ENCODE results near the gene DOCK2.
"Not testable (repeated sequence)": the region's sequence is repeated elsewhere in the genome, so short reads cannot be mapped to it uniquely, and the experiment has no call there.

The DOCK2 gene

DNA sequence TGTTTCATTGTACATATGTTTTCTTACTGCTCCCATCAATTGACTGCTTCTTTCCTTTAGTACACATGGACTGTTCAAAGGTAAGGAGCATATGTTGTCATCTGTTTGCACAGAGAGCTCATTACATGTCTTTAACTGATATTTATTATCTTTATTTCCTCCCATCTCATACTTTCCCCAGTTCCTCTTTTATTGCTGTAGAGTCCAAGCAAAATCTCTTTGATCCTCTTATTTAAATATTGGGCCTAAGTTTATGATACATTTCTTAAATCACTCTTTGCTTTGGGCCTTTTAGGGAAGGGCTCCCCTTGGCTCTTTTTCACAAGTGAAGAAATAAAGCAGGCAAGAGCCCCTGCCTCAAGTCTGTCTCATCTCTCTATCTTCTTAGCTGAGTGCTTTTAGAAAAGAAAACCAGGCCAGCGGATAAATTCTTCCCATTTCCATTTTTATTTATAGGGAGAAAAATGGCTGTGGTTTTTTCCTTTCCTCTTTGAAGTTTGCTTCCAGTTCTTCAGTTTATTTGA, 152.4 kb downstream of the DOCK2 start:
- DNase-seq (ENCODE audit: low read depth in 2 of 2) = no peak

DNA sequence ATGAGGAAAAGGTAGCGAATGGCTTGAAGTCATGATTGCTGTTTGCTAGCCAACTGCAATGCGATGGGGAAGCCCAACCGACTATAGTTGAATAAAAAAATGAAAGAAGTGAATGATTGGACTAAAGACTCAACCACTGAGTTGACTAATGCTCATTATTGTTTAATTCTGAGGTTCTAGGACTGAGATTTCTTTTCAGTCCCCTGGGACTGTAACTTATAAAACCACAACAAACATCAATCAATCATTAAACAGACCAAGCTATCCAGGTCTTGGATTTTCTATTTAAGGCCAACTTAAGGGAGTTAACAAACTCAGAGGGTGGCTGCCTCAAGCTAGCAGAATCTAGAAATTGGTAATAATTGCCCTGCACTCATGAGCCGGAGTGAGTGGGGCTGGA, 154.2 kb downstream of the DOCK2 start:
- DNase-seq (ENCODE audit: low read depth in 2 of 2) = no peak

DNA sequence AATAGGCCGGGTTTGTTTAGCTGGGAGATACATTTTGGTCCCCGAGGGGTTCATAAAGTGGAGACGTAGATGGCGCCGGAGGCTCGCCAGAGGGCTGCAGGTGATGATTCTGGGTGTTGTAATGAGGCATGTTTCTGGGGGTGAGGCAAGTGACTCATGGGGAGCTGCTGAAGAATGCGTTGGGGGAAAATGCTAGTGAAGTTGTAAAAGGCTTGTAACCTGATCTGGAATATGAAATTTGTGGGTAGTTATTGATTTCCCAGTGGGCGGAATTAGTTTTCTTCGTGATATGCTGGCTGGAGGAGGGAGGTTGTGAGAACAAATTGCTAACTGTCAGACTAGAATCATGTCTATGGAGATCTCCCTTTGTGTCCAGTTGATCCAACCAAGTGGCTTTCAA, 158.3 kb downstream of the DOCK2 start:
- no peak for DNase-seq (ENCODE audit: low read depth in 2 of 2)

GRCh38 chr5:169796731-169797130, 159.7 kb downstream of the DOCK2 start:
- no peak for DNase-seq (ENCODE audit: low read depth in 2 of 2)

- DNase-seq (ENCODE audit: low read depth in 2 of 2) = no peak
Measured at GRCh38 chr5:169797577-169797976, 160.5 kb downstream of the DOCK2 start.

GRCh38 chr5:169798438-169798837, 161.4 kb downstream of the DOCK2 start:
- DNase-seq (ENCODE audit: low read depth in 2 of 2) = no peak

DNA sequence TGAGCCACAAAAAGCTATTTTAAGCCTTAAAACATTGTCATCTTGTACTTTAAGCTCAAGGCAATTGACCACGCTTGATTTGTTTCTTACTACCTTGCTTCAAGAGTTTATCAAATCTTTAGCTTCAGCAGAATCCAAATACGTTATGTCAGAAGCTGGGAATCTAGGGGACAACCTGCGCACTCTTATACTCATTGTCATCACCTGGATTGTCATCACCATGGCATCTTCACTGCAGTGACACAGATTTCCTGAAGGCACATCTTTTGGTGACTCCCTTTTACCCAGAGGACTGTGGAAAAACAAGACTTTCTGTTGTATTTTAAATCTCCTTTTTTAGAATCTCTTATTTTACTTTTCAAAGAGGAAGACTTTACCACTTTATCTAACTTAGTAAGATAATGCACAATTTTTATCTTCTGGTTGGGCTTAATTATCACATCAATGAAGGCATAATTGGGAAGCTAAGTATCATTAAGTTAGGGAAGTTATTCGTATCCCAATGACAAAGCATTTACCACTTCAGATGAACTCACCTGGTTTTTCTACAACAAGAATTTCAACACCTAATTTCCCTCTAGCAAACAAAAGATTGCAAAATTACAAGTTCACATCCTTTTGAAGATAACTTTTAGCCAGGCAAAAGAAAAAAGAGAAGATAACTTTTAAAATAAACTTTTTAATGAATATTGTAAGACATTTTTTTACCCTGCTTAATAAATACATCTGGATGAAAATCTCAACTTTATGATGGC, 162.0 kb downstream of the DOCK2 start:
- DNase-seq (ENCODE audit: low read depth in 2 of 2) = no peak

DNA sequence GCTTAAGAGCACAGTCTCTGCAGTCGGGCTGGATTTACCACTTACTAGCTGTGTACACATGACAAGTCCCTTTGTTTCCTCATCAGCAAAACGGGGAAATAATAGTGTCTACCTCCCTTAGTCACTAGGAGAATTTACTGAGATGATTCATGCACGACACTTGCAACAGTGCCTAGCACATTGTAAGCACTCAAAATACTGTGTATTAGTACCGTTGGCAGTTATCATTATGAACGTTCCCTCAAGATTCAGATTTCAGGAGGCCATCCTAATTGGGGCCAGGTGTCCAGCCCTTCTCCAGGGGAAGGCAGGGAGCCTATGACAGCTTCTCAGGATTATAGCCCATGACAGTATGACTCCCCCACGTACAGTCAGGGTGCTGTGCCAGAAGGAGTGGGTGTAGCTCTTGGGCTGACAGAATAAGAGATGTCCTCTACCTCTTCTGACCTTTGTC, 164.3 kb downstream of the DOCK2 start:
- DNase-seq (ENCODE audit: low read depth in 2 of 2) = no peak

- DNase-seq (ENCODE audit: low read depth in 2 of 2) = no peak
Measured at GRCh38 chr5:169801781-169802180, 164.7 kb downstream of the DOCK2 start.

DNA sequence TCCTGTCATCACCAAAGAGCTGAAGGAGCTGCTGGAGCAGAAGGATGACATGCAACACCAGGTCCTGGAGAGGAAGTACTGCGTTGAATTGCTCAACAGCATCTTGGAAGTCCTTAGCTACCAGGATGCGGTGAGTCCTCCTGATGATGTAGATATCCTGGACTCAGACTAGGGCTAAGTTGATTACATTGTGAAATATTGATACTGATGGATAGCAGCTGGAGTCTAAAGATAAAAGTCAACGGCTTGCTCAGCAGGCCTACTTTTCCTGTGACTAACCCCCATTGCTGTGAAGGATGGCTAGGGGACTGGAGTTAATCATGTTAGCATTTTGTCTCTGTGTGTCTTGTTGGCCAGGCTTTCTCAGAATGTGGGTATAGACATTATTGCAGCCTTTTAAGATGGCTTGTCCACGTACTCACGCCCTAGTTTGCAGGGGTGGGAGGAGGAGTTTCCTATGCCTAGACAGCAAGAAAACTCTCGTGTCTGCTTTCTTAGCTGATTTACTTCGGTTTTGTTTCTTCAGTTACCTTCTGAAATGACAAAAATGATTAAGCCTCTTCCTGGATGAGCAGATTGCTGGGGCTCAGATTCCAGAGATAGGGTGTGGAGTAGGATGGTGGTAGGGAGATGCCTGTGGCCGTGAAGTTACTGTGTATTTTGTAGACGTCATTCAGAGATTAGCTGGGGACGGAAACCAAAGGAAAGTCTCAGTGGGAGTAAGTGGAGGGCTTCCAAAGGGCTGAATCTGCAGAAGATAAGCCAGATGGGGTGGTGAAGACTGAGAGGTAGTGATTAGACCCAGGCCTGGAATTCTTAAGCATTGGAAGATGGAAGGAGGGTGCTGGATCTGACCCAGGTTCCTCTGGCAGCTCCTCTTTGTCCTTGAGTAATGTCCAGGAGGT, 166.3 kb downstream of the DOCK2 start:
- DNase-seq (ENCODE audit: low read depth in 2 of 2) = no peak

DNA sequence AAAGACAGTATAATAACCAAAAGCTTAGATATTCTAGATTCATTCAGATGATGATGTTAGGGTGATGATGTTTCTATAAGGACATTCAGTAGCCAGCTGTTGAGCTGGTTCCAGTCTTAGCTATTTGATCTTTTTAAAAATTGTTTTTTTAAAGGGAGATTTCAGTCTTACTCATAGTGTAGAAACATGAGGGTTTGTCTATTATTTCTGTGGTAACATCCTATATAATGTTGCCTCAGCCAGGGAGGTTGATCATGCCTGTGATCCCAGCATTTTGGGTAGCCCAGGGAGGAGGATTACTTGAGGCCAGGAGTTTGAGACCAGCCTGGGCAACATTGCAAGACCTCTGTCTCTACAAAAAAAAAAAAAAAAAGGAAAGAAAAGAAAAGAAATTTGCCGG, 167.8 kb downstream of the DOCK2 start:
- no peak for DNase-seq (ENCODE audit: low read depth in 2 of 2)

DNA sequence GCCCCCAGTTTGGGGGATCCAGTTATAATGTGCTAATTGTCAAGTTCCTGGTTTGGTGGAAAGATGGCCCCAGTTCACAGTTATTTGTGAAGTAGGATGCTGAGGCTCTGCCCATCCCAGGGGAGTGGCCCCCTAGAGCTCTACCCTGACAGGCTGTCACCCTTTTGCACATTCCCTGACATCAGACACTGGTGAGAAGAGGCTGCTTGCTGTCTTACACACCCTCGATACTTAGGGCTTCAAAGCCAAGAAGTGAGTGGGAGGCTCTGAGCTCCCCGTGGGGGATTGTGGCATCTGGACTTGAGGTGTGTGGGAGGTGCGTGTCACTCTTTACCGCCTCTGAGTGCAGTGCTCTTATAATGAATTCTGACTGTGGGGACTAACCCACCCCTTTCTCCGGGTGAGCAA, 168.5 kb downstream of the DOCK2 start:
- no peak for DNase-seq (ENCODE audit: low read depth in 2 of 2)

- DNase-seq (ENCODE audit: low read depth in 2 of 2) = no peak
Measured at GRCh38 chr5:169805937-169806700, 169.0 kb downstream of the DOCK2 start.

DNA sequence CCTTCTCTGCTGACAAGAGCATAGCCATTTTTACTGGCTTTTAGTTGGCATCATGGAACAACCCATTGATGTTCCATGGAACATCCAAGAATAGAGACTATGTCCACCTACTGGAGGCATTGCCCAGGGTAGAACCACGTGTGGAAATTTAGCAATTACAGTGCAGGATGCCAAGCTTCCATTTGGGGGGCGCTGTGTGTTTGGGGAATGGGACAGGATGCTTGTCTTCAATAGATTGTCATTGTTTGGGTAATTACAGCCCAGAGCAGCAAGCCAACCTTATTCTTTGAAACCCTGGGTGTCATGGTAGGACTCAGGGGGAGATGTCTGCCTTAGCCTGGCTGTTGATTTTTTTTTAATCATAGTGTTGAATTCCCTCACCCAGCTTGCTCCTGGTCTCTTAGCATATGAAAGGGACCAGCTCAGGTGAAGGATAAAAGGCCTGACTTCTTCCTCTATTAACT, 171.1 kb downstream of the DOCK2 start:
- DNase-seq (ENCODE audit: low read depth in 2 of 2) = no peak

GRCh38 chr5:169808880-169809279, 171.8 kb downstream of the DOCK2 start:
- not testable (repeated sequence) for DNase-seq (ENCODE audit: low read depth in 2 of 2)

DNA sequence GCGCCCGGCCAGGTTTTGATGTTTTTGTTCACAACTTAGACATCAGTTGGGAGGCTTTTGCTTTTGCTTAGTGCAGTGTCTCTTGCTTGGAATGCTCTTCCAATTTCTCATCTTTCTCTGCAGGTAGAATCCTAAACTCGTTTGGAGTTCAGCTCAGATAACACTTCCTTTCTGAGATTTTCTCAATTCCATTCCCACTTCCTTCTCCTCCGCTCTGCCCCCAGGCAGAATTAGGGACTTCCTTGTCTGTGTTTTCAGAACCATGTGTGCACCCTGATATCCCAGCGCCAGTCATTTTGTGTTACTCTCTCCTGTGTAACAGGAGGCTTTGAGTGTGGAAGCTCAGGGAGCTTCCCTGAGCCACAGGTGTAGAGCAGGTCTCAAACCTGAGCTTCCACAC, 172.2 kb downstream of the DOCK2 start:
- DNase-seq (ENCODE audit: low read depth in 2 of 2) = no peak

GRCh38 chr5:169810524-169810923, 173.4 kb downstream of the DOCK2 start:
- no peak for DNase-seq (ENCODE audit: low read depth in 2 of 2)

DNA sequence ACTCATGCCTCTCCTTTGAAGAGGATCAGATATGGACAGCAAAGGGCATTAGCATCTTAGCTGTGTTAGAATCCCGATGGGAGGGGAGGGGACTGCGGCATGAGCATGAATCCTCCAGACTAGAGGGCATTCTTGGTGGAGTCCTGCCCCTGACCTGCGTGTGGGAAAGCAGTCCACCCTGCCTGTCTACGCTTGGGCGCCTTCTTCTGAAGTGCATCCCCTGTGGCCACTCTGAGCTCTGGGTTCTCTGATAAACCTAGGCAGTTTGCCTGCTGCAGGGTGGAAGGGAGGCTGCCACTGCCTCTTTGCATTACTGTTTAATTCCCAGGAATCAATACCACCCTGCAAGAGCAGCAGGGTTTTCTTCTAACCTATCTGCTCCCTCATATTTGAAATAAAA, 173.9 kb downstream of the DOCK2 start:
- DNase-seq (ENCODE audit: low read depth in 2 of 2) = no peak

DNA sequence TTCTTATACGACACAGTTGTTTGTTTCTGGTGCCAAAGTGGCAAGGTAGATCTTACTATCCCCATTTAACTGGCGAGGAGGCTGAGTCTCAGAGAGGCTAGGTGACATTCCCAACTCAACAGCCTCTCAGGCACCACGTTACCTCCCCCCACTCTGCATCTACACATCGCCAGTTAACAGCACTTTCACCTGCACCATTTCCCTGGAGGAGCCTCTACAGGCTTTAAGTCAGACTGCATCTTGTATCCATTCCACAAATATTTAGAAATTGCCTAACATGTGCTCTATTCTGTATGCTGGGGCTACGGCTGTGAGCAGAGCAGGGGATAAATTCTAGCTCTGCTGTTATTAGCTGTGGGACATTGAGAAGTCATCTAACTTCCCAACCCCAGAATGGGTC, 174.6 kb downstream of the DOCK2 start:
- DNase-seq (ENCODE audit: low read depth in 2 of 2) = no peak

DNA sequence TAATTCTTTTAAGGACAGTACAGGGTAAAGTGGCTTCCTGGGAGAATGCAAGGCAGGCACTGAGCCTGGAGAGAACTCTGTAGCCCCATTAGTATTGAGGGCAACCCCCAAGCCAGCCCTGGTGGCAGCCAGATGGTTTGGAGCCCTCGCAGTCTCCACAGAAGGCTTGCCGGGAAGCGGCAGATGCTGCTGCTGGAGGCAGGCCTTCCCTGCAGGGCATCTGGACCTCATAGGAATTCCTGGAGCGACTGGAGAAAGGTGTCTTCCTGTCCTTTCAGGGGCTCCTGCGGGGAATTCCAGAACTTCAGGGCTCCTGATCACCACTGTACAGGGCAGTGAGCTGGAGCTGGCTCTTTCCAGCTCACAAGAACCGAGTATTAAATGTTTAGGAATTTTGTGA, 175.7 kb downstream of the DOCK2 start:
- no peak for DNase-seq (ENCODE audit: low read depth in 2 of 2)

GRCh38 chr5:169814045-169814444, 177.0 kb downstream of the DOCK2 start:
- no peak for DNase-seq (ENCODE audit: low read depth in 2 of 2)

DNA sequence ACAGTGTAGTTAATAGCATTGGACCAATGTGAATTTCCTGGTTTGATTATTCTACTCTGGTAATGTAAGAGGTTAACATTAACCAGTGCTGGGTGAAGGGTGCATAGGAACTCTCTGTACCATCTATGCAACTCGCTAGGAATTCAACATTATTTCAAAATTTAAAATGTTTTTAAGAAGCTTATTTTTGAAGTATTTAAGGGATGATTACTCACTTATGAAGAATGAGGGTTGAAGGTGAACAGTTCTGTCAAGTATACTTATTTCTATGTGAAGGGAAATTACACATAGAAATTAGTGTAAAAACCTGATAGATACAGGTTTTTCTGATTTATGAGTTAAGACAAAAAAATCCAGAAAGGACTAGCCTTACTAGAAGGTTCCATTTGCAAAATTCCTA, 177.4 kb downstream of the DOCK2 start:
- no peak for DNase-seq (ENCODE audit: low read depth in 2 of 2)

Data from stimulated activated CD8-positive, alpha-beta memory T cell treated with anti-CD3 and anti-CD28 coated beads, Interleukin-2, amount 100 ng/mL, for 1 hour (primary cell).